HEK293 (cell line): ENCODE measurements around the gene TBC1D22A.
A peak's percentile ranks its signal among the peaks of the same experiment; 100 is the strongest.

Source experiments
- CTCF ChIA-PET: fragments of 350-600 bp; formaldehyde crosslinking; extraction: SDS; loops from one replicate; lab custom pipeline; 2021; ENCODE audit warnings: antibody characterized with exemption; lab: Yijun Ruan, JAX
- POLR2A ChIA-PET: fragments of 300-600 bp; formaldehyde crosslinking; extraction: SDS; loops from one replicate; lab custom pipeline; 2020; ENCODE audit warnings: antibody characterized with exemption, inconsistent platforms; lab: Yijun Ruan, JAX
- H3K27ac ChIP-seq: fragments of 200-500 bp; sonication (Bioruptor generic); 2 replicates; pipeline ENCODE4 v1.5.1; 2014; ENCODE audit warnings: low read depth, low read length, control low read depth, inconsistent platforms; ENCODE audit errors: extremely low read depth
- H3K36me3 ChIP-seq, 2 experiments: fragments of 200-500 bp in 1 of 2; sonication (Bioruptor generic) in 1 of 2; 1 replicate in 1 of 2; 2 replicates in 1 of 2; pipeline ENCODE4 v1.5.1; 2014 to 2017; ENCODE audit warnings: inconsistent platforms in 2 of 2, low read length in 2 of 2; ENCODE audit not compliant: control insufficient read depth in 2 of 2, insufficient read depth in 1 of 2
- H3K4me1 ChIP-seq: fragments of 200-500 bp; sonication (Bioruptor generic); 2 replicates; pipeline ENCODE4 v1.5.1; 2014; ENCODE audit warnings: mild to moderate bottlenecking, low read length, inconsistent platforms; ENCODE audit not compliant: control insufficient read depth, insufficient read depth
- H3K4me3 ChIP-seq: 2 replicates; pipeline ENCODE4 v1.5.1; 2011; ENCODE audit warnings: low read depth, mild to moderate bottlenecking, control low read depth, low read length, moderate library complexity
- H3K9me3 ChIP-seq: fragments of 200-500 bp; sonication (Bioruptor generic); 2 replicates; pipeline ENCODE4 v1.5.1; 2014; ENCODE audit warnings: low read depth, low read length, inconsistent platforms; ENCODE audit not compliant: control insufficient read depth, insufficient read depth
- EGR2 ChIP-seq: fragments of 450-650 bp; formaldehyde crosslinking; IDR thresholded peaks from 2 replicates; pipeline ENCODE4 v1.5.1; 2016; ENCODE audit warnings: low read depth, missing biosample characterization, missing genetic modification characterization
- GLIS2 ChIP-seq: fragments of 450-650 bp; formaldehyde crosslinking; IDR thresholded peaks from 2 replicates; pipeline ENCODE4 v1.5.1; 2016; ENCODE audit warnings: missing biosample characterization, missing genetic modification characterization
- HOXC10 ChIP-seq: sonication (generic); formaldehyde crosslinking; IDR thresholded peaks from 2 replicates; pipeline ENCODE4 v1.8.1; 2023; ENCODE audit warnings: mild to moderate bottlenecking, missing genetic modification reagents
- IKZF3 ChIP-seq: fragments of 450-650 bp; IDR thresholded peaks from 2 replicates; pipeline ENCODE4 v1.5.0; 2018; ENCODE audit warnings: missing biosample characterization, mild to moderate bottlenecking, missing genetic modification characterization, moderate library complexity
- KLF10 ChIP-seq: fragments of 450-650 bp; IDR thresholded peaks from 2 replicates; pipeline ENCODE4 v1.5.1; 2018; ENCODE audit warnings: missing biosample characterization, mild to moderate bottlenecking, missing genetic modification characterization
- KLF16 ChIP-seq: fragments of 450-650 bp; formaldehyde crosslinking; IDR thresholded peaks from 2 replicates; pipeline ENCODE4 v1.5.1; 2017; ENCODE audit warnings: missing biosample characterization, missing genetic modification characterization
- KLF8 ChIP-seq: fragments of 450-650 bp; formaldehyde crosslinking; IDR thresholded peaks from 2 replicates; pipeline ENCODE4 v1.5.1; 2016; ENCODE audit warnings: missing biosample characterization, missing genetic modification characterization
- SCRT1 ChIP-seq: fragments of 450-650 bp; formaldehyde crosslinking; IDR thresholded peaks from 2 replicates; pipeline ENCODE4 v1.5.1; 2016; ENCODE audit warnings: missing biosample characterization, missing genetic modification characterization, borderline replicate concordance
- SP2 ChIP-seq: fragments of 450-650 bp; formaldehyde crosslinking; IDR thresholded peaks from 2 replicates; pipeline ENCODE4 v1.5.1; 2016; ENCODE audit warnings: missing biosample characterization, missing genetic modification characterization
- ZBTB26 ChIP-seq: fragments of 450-650 bp; formaldehyde crosslinking; optimal IDR thresholded peaks from 2 replicates; pipeline ENCODE3; 2016; ENCODE audit warnings: missing biosample characterization, mild to moderate bottlenecking, missing genetic modification characterization
- ZBTB48 ChIP-seq: fragments of 450-650 bp; formaldehyde crosslinking; IDR thresholded peaks from 2 replicates; pipeline ENCODE4 v1.5.1; 2016; ENCODE audit warnings: missing biosample characterization, missing genetic modification characterization
- ZBTB49 ChIP-seq: fragments of 450-650 bp; formaldehyde crosslinking; IDR thresholded peaks from 2 replicates; pipeline ENCODE4 v1.5.1; 2016; ENCODE audit warnings: missing biosample characterization, missing genetic modification characterization, low read depth
- ZIC2 ChIP-seq: fragments of 450-650 bp; formaldehyde crosslinking; IDR thresholded peaks from 2 replicates; pipeline ENCODE4 v1.5.1; 2016; ENCODE audit warnings: missing biosample characterization, missing genetic modification characterization
- ZNF280C ChIP-seq: fragments of 450-650 bp; formaldehyde crosslinking; IDR thresholded peaks from 2 replicates; pipeline ENCODE4 v1.5.1; 2016; ENCODE audit warnings: missing biosample characterization, missing genetic modification characterization
- ZNF423 ChIP-seq: fragments of 450-650 bp; formaldehyde crosslinking; IDR thresholded peaks from 2 replicates; pipeline ENCODE4 v1.5.1; 2016; ENCODE audit warnings: missing biosample characterization, missing genetic modification characterization
- ZNF488 ChIP-seq: fragments of 450-650 bp; formaldehyde crosslinking; IDR thresholded peaks from 2 replicates; pipeline ENCODE4 v1.5.1; 2016; ENCODE audit warnings: missing biosample characterization, missing genetic modification characterization
- ZNF707 ChIP-seq: fragments of 450-650 bp; formaldehyde crosslinking; IDR thresholded peaks from 2 replicates; pipeline ENCODE4 v1.5.1; 2016; ENCODE audit warnings: missing biosample characterization, missing genetic modification characterization
- ZNF791 ChIP-seq: fragments of 450-650 bp; formaldehyde crosslinking; IDR thresholded peaks from 2 replicates; pipeline ENCODE4 v1.5.1; 2016; ENCODE audit warnings: missing biosample characterization, missing genetic modification characterization
- ZSCAN4 ChIP-seq: fragments of 450-650 bp; formaldehyde crosslinking; IDR thresholded peaks from 2 replicates; pipeline ENCODE4 v1.5.1; 2017; ENCODE audit warnings: missing biosample characterization, missing genetic modification characterization

Gene TBC1D22A

GRCh38 chr22:46810856-46811786 is 48.7 kb downstream of the TBC1D22A start:
- H3K36me3 ChIP-seq, result peaks cover 7 to 16% of the 10 kb centered on the region in 2 experiments; a peak in 2 of 3 replicates
- H3K4me1 ChIP-seq, result peaks cover 8% of the 10 kb centered on the region; the same call in 1 of the 2 replicates
- ChIA-PET CTCF (interaction anchor here (1.2 to 6.3 kb wide), 3 partner anchors 8 to 12 kb away, joined by 6 to 62 read pairs (median 19); no protein-coding TSS in a partner anchor), POLR2A (no interaction called here)
- TF ChIP-seq EGR2 (no peak), ZBTB48 (tag by site-specific recombination) (no peak), ZNF707 (tag by site-specific recombination) (no peak), KLF8 (tag by site-specific recombination) (no peak), HOXC10 (CRISPR knock-in tag) (no peak), ZSCAN4 (no peak), ZBTB26 (tag by site-specific recombination) (no peak), SP2 (tag by site-specific recombination) (no peak), ZNF488 (tag by site-specific recombination) (no peak), IKZF3 (tag by site-specific recombination) (no peak), GLIS2 (no peak)
- H3K27ac ChIP-seq, result no peak overlapping the region
- H3K4me3 ChIP-seq, result no peak overlapping the region
- no peaks in the 10 kb centered on the region for H3K9me3 ChIP-seq

- Histone ChIP-seq H3K27ac (no peak overlapping the region), H3K9me3 (no peaks in the 10 kb centered on the region), H3K4me3 (no peak overlapping the region), H3K36me3 (peaks cover 7 to 11% of the 10 kb centered on the region in 2 experiments; a peak in 2 of 3 replicates), H3K4me1 (peaks cover 15% of the 10 kb centered on the region; the same call in 1 of the 2 replicates)
- CTCF ChIA-PET, result interaction anchor here (3.1 to 6.3 kb wide), 2 partner anchors 9 to 13 kb away, joined by 19 to 62 read pairs; no protein-coding TSS in a partner anchor
- TF ChIP-seq ZBTB49, result no peak
- TF ChIP-seq KLF16, result no peak
- peak; percentile 80 for TF ChIP-seq ZIC2 (tag by site-specific recombination)
- TF ChIP-seq ZNF423 (tag by site-specific recombination), result no peak
- TF ChIP-seq ZNF280C, result no peak
- TF ChIP-seq KLF10 (tag by site-specific recombination), result no peak
- TF ChIP-seq SCRT1 (tag by site-specific recombination), result no peak
- no peak for TF ChIP-seq ZNF791
- POLR2A ChIA-PET, result interaction anchor here (1.1 kb wide), 1 partner anchor 50 kb away, joined by 4 read pairs; the partner anchor contains the start of gene TBC1D22A
Observed at GRCh38 chr22:46812034-46812605, 49.7 kb downstream of the TBC1D22A start.
